GM21717 (cell line): ENCODE data around the gene KIF1A.

Experiments
- ATAC-seq: cut with Tn5 transposase; IDR thresholded peaks from one replicate; pipeline ENCODE4 v1.9.1; 2021; ENCODE audit warnings: mild to moderate bottlenecking, moderate library complexity; ENCODE audit not compliant: unreplicated experiment

The KIF1A gene

DNA sequence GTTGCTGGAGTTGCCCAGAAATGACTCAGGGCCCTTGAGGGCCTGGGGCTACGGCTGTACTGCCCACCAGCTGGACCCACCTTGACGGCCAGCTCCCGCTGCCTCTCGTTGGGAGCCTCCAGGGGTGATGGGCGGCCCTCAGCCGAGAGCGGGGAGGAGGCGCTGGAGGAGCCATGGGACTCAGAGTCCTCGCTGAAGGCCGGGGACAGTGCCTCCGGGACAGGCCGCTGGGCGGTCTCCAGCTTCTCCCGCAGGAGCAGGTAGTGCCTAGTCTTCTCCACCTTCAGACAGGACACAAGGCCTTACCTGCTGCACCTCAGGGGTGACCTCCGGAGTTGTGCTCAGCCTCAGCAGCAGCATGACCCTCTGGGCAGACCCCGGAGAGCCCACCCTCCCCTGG is 97.6 kb downstream of the KIF1A start:
- no peak for ATAC-seq

DNA sequence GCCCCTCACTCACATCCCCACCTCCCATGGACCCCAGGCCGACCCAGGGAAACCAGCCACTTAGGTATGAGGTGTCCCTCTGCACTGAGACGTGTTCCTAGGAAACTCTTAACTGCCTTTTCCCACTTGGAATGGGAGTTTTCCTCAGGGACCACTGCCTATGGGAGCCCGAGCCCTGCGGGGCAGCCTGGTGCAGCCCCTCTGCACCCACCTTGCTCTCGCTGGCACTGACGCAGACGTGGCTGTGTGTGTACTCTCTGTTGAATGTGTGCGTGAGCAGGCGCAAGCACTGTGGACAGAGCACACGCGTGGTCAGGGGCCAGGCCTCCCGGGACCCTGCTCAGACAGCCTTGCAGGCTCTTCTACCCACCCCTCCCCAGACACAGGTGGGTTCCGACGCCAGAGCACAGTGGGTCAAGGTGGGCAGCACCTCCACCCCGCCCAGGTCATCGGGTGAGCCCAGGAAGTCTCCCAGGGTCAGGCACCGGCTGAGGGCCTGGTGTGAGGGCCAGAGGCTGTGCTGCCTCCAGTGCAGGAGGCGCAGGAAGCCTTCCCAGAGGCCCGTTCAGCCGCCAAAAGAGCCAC is 98.3 kb downstream of the KIF1A start:
- no peak for ATAC-seq

DNA sequence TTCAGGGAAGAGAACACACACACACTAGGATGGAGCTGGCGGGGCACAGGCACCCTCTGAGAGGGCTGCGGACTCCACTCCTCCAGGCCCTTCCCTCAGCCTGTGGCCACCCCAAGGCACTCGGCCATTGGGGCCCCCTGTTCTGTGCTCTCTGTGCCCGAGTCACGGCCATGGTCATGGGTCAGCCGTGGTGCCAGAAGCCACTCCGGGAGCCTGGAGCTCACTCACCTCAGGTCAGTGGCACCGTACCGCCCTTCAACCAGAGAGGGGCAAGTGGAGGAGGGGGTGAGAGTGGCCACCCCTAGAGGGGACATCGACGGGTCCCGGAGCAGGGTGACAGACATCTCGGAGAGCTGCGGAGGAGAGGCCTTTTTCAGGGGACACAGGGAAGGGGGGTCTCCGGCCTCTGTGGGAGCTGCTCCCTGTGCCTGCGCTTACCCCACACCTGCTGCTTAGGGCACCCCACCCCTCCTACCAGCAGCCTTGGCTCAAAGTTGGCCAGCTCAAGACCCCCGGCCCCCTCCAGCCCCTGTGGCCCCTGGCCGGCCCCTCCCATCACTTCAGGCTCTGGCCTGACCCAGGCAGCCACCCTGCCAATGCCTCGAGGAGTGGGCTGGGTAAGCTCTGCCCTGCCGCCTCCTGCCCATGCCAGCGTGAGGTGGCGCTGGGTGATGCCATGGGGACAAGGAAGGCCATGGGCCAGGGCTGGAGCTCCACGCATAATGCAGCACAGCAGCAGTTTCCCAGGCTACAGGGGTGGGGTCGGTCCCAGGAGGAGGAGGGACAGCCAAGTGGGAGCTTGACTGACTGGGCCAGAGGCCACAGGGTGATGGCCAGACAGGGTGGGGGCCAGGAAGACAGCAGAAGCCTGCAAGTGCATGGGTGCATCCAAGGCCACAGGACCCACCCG is 99.1 kb downstream of the KIF1A start:
- no peak for ATAC-seq

DNA sequence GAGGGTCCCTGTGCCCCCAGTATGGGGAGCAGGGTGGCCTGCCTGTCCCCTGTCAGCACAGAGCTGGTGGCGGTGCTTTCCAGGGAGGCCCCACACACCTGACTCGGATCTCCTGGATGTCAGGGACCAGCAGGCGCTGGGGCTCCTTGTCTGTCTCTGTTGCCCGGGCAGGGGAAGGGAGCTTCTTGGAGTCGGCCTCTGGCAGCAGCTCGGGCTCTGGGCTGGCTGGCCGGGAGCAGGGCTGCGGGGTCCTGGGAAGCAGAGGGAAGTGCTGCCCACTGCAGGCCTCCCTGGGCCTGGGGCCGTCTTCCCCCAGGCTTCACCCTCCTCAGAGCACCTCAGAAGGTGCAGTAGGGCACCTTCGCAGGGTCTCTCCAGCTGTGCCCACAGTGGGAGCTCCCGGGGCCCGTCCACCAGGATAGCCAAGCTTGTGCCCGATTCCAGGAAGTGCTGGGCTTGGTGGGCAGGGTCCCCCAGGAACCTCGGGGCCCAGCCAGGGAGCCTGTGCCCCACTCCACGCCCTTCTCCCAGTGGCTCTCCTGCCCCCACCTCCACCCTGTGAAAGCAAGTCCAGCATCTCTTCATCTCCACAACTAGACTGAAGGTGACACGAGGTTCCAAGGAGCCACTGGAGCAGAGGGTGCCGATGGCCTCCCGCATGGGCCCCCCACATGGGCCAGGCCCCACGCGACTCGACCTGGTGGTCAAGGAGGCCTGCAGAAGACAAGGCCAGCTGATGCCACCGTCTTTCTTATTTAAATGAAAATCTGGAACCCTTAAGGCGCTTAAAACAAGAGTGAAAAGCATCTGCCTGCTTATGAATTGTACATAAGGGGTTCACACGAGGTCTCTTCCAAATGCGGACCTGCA is 100.1 kb downstream of the KIF1A start:
- ATAC-seq: no peak

DNA sequence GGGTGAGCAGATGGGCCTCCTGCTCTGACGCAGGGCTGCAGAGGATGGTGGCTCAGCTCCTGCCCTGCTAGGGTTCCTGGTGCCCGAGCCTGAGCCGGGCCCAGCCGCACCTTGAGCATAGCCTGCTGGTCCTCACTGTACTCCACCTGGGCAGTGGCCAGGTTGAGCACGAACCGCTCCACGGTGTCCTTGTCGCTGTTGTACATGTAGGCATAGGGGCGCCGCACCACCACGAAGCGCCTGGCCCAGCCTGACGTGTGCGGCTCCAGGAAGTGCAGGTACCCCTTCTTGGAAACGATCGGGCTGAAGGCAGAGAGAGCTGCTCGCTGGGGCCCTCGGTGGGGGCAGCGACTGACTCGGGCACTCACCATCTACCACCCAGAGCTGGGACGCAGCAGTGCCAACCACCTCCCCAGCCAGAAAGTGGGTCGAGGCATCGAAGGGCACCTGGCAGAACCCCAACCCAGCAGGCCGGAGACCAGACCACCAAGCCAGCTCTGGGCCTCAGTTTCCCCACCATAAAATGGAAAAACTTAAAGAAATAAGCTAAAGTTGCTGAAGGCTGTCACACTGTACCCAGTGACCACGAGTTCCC is 101.0 kb downstream of the KIF1A start:
- no peak for ATAC-seq

DNA sequence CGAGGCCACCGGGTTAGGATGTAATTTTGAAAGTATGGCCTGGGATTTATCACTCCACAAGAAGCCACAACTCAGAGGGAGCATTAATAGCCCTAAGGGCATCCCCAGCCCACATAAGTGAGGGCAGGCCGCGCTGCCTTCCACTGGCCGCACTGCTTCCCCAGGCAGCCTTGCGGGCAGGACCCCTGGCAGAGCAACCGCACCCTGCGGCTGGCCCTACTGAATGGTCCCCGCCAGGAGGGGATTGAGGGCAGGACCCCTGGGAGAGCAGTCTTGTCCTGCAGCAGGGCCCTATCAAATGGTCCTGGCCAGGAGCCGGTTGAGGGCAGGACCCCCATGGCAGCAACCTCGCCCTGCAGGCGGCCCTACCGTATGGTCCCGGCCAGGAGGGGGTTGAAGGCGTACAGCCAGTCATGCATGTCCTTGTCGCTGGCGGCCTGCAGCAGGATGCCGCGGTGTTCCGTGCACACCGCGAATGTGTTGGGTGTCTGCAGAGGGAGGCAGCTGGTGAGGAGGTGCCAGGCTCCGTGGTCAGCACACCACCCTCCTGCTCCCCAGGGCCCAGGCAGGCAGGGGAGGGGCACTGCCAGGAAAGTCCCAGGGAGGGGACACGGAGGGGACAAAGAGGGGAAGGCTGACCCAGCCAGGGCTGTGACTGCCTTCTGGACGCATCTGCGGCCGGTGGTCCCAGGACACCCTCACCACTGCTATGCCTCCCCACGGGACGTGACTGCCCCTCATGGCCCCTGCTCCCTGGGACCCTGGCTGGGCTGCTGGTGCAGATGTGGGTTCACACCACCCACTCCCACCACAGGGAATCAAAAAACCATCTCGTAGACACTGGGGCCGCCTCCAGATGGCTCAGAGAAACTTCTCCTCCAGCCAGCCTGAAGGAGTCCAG is 102.1 kb downstream of the KIF1A start:
- no peak for ATAC-seq

DNA sequence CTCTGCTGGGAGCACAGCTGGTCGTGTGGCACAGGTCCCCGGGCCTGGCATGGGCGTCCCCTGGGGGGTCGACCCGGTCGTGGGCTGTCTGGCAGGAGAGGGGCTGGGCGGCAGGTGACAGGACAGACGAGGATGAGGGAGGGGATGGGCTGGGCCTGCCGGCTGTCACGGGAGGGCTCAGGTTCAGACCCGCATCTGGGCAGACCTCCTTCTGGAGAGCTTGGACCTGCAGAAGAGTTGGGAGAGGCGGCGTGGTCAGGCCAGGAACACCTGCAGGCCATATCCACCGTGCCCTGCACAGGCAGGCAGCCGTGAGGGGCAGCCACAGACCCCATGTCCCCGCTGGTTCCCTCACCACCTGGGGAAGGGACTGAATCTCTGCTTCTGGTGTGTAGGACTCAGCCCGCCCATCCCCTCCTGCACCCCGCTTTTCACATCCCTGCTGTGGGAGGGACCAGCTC is 102.8 kb downstream of the KIF1A start:
- ATAC-seq: no peak

DNA sequence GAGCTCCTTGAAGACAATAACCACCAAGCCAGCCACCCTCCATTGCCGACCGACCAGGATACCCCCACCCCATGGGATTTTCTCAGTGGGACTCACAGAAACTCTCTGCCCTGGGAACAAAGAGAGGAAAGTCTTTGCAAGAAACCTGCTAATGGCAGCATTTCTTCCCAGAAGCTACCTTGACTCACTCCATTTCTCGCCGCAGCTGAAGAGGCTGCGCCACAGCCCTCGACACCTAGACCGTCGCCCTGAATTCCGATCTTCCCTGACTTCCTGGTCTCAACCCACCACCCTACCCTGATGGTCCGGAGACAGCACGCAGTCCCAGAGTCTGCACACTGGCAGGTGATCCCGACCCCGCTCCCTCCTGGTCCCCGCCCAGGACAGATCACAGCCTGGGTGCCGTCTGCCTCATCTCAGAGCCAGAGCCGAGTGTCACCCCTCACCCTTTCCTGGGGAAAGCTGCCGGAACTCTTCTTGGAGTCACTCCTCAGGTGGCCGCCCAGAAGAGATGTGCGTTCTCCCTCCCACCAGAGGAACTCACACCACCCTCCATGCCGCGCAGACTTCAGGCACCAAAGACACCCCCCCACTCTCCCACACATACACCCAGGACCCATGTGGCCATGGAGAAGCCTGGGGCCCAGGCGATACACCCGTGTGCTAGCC is 103.8 kb downstream of the KIF1A start:
- ATAC-seq: no peak

DNA sequence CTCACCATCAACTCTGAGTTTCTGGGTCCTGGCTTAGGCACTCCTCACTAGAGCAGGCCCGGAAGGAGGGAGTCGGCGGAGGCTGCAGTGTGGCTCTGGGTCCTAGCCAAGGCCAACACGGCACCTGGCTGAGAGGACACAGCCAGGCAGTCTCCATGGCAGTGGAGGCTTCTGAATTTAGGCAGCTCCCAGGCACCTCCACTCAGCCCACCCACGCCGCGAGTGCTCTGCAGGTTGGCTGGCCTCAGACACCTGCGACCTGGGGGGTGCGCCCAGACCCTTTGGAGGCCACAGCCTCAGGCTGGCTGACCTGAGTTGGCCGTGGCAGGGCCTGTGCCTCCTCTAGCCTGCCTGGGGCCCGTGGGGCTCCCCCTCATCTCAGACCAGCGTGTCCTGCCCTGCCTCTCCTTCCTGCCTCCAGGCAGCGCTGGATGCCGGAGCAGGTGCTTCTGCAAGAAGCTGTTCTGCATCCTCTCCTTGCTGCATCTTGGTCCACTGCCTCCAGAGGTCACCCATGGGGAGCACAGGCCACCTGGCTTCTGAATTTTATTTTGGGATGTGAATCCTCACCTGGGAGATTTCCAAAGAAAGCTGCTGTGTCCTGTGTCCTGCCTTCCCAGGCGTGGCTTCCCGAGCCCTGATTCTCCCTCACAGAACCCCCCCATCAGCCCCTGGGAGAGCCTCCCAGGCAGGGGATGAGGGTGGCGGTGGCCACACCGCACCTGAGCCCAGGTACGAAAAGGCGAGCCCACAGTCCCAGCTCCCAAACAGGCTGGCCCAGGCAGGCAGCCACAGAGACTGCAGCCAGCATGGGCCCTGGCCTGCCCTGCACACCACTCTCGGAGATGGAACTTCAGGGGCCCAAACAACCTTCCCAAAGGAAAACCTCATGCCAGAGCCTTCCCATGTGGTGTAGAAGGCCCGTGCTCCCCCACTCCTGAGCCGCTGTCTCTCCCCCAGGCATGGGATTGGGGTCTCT is 105.0 kb downstream of the KIF1A start:
- no peak for ATAC-seq

DNA sequence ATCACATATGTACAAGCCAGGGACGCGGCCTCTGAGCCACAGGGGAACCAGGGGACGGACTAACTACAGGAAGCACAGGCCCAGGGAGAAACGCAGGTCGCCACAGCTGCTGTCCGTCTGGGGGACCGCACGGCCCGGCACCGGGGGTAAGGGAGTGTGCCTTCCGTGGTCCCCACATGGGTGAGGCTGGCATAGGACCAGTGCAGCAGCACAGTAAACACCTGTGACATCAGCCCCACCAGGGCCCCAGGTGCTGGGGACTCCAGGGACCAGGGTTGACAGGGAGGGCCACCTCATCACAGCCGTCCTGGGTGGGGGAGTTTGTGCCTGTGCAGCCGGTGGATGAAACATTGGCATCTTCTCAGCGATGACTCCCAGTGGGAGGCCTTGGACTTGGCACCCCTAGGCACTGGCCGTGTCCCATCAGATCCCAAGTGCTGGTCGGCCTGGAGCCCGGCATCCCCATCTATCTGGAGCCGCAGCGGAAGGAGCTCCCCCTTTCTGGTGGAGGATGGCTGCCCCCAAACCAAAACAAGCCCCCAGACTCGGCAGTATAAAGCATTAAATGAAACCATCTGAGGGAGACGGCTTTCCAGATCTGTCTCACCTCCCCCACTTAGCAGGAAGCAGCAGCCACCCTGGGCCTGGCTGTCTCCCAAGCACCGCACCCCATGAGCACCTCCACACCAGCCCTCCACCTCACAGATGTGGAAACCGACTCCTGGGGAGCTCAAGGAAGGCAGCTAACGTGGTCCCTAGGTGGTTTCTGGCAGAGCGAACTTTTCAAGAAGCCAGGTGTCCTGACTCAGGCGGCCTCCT is 105.9 kb downstream of the KIF1A start:
- ATAC-seq: no peak

DNA sequence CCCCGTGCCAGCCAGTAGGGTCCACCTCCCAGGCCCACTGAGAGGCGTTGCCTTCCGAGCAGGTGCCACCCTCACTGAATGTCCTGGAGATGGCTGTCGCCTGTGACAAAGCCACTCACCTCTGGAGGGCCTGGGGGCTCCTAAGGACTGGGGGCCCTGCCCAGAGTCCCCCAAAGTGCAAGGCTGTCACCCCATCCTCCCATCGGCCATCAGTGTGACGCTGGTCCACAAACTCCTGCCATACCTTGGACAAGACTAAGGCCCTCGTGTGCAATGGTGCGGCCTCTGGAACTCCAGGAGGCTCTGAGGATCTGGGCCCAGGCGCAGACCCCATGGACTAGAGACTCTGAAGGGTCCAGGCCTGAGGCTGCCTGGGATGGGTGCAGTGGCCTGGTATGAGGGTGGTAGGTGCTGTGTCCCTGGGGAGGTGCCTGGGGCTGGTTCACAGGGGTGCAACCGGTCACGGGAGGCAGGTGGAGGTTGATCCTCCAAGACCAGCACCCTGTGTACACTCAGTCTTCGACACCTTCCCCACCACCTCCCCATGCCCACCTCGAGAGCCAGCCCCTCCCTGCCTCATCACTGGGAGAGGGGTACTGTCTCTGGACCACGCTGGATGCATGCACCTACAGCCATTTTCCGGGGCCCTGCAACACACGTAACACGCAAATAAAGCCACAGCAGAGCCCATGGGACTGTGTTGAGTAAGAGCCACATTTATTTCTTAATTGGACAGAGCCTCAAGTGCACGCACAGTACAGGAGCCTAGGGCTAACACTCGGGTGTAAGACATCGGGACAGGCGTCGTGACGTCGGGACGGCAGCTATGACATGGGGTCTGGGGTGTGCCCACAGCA is 106.7 kb downstream of the KIF1A start:
- ATAC-seq: no peak

DNA sequence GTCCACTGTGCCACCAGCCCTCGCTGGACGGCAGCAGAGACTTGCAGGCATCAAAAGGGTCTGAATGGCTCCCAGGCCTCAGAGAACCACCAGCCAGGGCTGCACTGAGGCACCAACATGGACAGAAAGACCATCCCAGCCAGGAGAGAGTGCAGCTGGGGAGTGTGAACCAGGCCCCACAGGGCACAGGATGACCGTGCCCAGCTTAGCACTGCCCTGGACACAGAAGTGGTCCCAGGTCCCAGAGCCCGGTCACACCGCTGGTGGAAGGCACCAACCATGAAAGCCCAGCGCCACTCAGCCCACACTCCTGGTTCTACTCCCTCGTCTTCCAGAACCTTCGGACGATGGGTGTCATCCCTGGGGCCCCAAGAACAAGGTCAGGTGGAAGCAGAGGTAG is 107.9 kb downstream of the KIF1A start:
- no peak for ATAC-seq

DNA sequence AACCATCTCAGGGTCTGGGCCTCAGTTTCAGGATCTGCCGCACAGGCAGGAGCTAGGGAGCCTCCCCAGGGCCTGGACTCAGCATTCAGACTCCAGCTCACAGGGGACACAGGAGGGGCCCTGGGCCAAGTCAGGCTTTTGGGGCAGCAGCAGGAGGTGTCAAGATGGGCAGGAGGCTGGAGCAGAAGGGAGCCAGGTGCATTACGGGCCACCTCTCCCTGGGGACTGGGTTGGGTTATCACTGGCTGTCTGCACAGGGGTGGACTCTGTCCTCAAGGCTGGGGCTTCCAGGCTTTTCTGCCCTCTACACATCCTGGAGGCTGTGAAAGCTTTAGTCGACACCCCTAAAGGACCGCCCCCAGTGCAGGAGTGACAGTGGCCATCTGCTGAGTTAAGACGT is 108.3 kb downstream of the KIF1A start:
- no peak for ATAC-seq

DNA sequence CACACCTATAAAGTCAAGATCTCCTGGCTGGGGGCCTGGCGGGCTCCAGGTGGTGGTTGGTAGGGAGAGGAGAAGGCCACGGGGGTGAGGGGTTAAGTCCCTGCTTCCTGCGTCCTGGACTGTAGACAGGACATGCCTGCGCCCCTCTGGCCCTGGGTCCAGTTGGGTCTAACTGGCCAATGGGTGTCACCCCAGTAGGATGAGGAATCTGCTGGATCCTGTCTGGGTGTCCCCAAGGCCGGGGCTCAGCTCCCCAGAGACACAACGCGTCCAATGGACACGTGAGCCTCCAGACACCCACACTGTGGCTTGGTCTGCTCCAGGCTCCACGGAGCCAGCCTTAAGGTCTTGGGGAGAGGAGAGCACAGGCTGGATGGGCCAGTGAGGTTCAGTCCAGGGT is 108.7 kb downstream of the KIF1A start:
- ATAC-seq: no peak

DNA sequence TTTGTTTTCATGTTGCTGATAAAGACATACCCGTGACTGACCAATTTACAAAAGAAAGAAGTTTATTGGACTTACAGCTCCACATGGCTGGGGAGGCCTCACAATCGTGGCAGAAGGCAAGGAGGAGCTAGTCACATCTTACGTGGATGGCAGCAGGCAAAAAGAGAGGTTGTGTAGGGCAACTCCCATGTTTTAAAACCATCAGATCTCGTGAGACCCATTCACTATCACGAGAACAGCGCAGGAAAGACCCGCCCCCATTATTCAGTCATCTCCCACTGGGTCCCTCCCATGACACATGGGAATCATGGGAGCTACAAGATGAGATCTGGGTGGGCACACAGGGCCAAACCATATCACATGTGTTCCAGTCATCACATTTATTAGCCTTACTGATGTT is 111.6 kb downstream of the KIF1A start:
- ATAC-seq: no peak

DNA sequence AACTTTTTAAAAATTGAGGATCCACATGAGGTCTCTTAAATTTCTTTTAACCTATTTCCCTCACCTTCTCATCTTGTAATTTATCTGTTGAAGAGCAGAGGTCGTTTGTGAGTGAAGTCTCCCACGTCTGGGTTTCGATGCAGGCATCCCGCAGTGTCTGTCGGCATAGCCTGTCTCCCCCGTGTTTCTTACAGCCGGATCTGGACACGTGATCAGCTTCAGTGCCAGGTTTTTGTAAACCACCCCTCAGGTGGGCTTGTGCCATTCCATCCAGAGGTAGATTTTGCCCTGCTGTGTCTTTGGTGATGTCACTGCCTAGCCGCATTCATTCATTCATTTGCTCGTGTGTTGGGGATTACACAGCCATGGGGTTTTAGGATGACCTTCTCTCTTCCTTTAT is 112.2 kb downstream of the KIF1A start:
- ATAC-seq: no peak
